ENCODE data around the gene TMEM106A.
"Not testable (repeated sequence)": the region's sequence is repeated elsewhere in the genome, so short reads cannot be mapped to it uniquely, and the experiment has no call there.

The TMEM106A gene

DNA sequence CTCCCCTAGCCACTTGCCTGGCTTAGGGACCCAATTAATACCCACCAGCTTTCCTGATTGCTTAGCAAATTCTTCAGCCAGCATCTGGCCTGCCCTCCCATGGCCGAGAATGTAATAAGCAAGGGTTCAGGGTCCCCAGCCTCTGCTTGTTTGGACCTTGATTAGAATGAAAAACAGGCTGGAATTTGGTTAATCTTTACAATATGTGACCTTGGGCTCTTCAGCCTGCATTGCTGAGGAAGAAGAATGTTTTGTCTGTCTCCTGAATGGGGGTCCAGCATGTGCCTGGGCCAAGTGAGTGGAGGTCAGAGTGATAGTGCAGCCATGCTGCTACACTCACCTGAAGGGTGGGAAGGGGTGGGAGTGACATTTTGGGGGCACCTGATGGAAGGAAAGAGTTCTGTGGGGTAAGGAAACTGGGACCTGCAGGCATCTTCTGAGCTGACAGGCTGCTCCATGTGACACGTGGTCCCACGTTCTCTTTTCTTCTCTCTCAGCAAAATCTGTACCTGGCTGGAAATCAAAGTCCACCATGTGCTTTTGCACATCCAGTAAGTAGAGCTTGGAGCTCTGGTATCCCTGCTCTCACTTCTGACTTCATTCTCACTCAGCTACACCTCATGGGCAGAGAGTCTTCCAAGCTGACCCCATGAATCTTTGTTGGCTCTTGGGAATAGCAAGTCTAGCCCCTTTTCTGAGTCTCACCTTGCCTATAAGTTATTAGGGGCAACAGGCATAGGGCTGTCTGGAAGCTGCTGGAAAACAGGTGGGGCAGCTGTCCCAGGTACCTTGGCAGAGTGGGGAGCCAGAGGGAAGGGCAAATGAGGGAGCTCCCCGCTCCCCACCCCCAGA lies 5.3 kb downstream of the TMEM106A start:
- no peak for DNase-seq

DNA sequence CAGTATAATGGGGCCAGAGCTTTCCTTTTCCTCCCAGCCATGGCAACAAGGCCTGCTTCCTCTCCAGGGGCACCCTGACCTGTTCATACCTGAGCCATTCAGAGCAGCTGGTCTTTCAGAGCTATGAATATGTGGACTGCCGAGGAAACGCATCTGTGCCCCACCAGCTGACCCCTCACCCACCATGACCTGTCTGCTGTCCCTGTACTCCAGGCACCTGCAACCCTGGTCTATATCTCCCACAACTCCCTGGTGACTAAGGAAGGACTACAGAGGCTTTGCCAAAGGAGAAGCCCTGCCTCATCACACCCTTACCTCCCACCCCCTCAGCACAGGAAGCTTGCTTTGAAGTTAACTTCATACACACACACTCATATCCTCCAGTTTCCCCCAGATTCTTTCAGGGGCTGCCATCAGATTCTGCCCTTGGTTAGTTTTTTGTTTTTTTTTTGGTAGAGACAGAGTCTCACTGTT lies 6.0 kb downstream of the TMEM106A start:
- DNase-seq = peak; percentile 18

DNA sequence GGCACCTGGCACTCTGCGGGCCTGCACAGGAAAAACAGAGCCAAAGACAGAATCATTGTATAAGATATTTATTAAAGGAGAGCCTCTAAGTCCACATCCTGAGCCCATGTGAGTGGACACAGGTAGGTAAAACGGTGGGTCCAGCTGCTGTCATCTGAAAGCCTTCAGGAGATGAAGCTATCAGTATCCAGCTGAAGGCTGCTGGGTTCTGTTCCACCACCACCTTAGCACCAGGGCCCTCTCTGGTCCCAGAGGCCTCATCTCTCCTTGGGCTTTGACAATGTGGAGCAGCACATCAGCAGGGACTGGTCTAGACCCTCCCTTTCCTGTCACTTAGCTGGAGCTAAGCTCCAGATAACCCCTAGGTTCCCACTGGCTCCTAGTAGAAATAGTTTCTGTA lies 7.3 kb downstream of the TMEM106A start:
- DNase-seq = no peak

DNA sequence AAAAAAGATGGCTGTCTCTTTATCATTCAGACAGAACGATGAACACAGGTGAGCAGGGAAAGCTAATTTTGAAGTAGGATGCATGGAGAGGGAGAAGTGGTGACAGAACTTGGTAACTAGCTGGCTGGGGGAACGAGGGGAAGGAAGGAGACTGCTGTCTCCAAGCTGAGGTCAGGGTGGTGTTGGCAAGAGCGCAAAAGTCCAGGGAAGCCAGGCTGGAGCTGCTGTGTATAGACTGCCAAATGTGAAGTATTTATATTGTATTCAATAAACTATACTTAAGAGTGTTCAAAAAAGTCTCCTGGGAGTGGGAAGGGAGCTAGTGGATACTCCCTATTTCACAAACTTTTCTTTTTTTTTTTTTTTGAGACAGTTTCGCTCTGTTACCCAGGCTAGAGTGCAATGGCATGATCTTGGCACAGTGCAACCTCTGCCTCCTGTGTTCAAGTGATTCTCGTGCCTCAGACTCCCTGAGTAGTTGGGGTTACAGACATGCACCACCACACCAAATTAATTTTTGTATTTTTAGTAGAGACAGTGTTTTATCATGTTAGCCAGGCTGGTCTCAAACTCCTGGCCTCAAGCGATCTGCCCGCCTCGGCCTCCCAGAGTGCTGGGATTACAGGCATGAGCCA lies 8.2 kb downstream of the TMEM106A start:
- DNase-seq = no peak

DNA sequence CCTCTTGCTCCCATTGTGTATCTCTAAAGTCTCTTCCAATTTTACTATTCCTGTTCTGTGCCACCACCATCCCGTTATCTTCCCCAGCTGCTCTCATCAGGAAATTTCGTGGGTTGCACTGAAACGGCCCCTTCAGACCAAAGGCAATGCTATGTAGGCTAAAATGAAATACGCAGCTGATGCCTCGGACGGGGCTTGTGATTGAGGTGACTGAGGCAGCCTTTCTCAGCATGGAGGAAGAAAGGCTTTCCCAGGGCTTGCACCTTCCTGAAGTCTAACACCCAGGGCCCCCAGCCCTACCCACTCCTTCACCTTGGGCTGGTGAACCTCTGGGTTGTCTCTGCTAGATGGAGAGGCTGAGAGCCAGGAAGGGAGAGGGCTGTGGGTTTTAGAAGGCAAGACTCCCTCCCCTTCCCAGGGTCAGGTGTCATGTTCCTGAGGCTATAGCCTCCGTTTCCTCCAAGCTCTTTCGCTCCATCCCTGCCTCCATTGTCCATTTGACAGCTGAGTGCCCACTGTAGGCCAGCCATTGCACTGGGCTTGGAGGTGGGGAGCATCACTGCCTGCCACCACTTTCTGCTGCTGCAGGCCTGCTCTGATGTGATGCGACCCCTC lies 8.9 kb downstream of the TMEM106A start:
- DNase-seq = no peak

DNA sequence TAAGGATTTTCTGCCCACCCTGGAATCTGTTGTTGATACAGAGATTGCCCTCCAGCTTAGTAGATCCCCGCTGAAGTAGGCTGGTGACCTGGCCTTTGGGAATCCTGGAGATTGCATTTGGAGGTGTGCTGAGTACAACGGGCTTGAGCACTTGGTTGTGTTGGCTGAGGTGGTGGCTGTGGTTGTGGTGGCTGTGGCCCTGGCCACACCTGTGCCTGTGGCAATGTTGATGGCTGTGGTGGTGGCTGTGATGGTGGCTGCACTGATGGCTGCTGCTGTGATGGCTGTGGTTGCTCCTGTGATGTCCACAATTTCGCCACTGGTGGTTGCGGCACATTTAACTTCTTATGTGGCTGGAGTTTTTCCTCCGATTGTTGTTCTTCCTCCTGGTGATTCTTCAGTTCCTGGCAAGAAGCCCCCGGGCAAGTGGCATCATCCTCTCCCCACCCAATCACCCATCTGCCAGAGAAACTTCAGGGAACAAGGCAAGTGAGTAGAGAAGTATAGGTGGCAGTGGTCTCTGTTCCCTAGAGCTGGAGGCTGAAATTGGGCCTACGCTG lies 12.6 kb downstream of the TMEM106A start:
- no peak for DNase-seq

DNA sequence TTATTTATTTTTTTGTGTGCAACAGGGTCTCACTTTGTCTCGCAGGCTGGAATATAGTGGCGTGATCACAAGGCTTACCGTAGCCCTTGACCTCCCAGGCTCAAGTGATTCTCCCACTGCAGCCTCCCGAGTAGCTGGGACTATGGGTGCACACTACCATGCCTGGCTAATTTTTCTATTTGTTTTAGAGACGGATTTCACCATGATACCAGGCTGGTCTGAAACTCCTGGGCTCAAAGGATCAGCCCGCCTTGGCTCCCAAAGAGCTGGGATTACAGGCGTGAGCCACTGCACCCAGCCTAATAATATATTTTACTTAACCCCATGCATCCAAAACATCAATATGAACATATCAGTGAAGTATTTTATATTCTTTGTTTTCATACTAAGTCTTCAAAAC lies 14.7 kb downstream of the TMEM106A start:
- DNase-seq = no peak

DNA sequence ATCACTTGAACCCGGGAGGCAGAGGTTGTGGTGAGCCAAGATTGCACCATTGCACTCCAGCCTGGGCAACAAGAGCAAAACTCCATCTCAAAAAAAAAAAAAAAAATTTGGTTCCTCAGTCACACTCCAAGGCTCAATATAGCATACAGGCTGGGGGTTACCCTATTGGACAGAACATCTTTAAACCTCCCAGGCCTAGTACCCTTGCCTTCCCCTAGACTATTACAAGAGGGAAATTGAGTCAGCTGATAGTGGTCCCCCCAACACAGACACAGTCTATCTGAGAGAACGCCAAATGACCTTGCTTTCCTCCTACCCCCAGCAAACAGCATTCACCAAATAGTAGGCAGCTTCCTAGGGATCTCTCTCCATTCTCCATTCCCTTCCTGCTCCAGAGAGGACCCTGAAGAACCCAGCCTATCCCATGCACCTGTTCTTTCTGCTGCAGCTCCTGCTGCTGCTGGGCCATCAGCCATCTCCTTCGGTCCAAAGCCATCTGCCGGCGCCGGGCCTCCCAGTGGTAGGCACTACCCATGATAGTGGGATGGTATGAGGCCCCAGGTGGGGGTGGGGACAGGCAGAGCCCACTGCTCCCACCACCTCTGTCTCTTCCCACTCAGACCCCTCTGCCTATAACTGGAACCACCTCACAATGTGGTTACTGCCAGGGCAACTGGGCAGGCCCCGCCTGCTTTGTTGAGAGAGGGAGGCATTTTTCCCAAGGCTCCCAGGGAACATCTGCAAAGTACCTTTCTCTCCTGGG lies 16.5 kb downstream of the TMEM106A start, which contains the start of gene CCDC200:
CCDC200 (minus strand) TSS at position 604 of the 763 bp plus-strand sequence; CDS start at position 535, 69 bp downstream.
- not testable (repeated sequence) for DNase-seq

DNA sequence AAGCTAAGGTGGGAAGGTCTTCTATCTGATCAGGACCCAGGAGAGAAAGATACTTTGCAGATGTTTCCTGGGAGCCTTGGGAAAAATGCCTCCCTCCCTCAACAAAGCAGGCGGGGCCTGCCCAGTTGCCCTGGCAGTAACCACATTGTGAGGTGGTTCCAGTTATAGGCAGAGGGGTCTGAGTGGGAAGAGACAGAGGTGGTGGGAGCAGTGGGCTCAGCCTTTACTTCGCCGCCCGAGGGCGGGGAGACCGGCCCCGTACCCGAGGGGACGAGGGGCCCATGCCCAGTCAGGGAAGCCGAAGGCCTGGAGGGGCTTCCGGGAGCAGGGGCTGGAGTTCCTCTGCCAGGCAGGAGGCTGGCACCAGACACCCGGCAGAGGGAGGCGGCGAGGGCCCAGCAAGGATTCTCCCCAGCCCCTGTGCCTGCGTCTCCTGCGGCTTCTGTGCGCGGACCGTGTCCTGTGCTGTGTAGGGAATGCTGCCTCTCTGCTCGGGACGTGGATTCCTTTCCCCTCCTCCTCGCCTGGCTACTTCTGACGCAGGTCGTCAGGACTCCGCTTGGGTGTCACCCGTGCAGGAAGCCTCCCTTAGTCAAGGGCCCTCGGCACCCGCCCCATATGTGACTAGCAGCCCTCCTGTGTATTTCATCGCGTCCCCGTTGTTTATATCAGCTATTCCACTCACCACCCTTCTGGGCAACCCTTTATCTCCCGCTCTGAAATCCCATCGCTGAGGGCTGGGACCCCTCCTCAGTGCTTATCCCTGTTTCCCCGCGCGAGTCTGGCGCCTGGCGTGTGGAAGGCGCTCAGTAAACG lies 19.7 kb downstream of the TMEM106A start:
- not testable (repeated sequence) for DNase-seq

DNA sequence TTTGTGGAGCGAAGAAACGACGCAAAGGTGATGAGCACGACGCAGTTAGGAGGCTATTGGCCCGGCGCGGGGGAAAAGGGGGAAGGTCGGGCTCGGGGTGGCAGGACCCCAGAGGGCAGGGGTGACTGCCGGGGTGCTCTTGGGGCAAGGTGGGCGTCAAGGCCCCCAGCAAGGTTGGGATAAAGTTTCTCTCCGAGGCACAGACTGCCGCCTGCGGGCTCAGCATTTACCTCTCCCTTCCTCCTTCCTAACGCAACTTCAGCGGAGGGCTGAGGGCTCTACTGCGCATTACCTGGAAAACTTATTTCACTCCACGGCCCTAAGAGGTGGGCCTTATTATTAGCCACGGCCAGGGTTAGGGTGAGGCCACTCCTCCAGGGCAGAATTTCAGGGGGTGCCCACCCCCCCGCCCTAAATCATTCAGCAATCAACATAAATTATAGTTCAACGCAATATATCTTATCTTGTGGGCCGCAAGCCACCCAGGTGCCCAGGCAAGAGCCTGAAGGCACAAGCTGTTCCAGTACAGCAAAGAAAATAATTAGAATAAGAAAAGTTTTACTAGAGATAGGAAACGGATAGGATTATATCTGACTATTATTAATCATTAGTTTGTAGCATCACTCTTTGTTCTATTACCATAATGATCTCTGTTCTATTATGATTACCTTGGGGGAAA lies 20.5 kb downstream of the TMEM106A start:
- not testable (repeated sequence) for DNase-seq

DNA sequence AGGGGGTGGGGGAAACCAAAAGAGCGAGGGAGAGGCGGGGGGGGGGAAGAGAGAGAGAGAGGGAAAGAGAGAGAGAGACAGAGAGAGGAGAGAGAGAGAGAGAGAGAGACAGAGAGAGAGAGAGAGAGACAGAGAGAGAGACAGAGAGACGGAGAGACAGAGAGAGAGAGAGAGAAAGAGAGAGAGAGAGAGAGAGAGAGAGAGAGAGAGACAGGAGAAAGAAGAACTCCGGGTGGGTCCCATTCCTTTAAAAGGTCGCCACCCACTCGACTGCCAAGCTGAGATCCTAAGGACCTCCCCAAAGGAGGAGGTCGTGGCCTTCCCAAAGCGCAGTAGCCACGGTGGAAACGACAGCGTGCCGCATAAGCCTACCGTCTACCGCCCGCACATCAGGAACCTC lies 21.6 kb downstream of the TMEM106A start:
- DNase-seq = not testable (repeated sequence)

DNA sequence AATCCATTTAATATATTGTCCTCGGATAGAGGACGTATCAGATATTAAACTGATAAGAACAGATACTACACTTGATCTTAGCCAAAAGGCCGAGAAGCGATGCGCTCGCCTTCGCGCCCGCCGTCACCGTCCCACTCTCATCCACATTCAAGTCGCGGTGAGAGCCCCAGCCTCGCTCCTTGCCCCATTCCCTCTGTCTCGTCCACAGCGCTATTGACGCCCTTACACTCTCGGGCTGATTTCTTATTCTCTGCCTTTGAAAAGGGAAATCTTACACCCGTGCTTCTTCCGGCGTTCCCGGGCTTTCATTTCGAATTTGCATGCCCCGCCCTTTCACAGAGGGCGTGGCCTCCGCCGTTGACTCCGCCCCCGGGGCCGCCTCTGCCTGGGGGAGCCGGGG lies 22.2 kb downstream of the TMEM106A start, which contains the start of gene RNU2-1:
RNU2-1 (minus strand) TSS at position 101 of the 400 bp plus-strand sequence.
- DNase-seq = not testable (repeated sequence)

DNA sequence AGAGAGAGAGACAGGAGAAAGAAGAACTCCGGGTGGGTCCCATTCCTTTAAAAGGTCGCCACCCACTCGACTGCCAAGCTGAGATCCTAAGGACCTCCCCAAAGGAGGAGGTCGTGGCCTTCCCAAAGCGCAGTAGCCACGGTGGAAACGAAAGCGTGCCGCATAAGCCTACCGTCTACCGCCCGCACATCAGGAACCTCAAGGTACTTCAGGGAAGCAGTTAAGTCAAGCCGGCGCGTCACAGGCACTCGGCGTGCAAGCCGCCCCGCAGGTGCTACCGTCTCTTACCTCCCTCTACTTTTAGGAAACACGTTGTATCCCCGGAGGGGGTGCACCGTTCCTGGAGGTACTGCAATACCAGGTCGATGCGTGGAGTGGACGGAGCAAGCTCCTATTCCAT lies 27.9 kb downstream of the TMEM106A start:
- not testable (repeated sequence) for DNase-seq

DNA sequence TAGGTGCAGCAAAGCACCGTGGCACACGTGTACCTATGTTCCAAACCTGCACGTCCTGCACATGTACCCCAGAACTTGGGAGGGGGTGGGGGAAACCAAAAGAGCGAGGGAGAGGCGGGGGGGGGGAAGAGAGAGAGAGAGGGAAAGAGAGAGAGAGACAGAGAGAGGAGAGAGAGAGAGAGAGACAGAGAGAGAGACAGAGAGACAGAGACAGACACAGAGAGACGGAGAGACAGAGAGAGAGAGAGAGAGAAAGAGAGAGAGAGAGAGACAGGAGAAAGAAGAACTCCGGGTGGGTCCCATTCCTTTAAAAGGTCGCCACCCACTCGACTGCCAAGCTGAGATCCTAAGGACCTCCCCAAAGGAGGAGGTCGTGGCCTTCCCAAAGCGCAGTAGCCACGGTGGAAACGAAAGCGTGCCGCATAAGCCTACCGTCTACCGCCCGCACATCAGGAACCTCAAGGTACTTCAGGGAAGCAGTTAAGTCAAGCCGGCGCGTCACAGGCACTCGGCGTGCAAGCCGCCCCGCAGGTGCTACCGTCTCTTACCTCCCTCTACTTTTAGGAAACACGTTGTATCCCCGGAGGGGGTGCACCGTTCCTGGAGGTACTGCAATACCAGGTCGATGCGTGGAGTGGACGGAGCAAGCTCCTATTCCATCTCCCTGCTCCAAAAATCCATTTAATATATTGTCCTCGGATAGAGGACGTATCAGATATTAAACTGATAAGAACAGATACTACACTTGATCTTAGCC lies 29.1 kb downstream of the TMEM106A start:
- not testable (repeated sequence) for DNase-seq

DNA sequence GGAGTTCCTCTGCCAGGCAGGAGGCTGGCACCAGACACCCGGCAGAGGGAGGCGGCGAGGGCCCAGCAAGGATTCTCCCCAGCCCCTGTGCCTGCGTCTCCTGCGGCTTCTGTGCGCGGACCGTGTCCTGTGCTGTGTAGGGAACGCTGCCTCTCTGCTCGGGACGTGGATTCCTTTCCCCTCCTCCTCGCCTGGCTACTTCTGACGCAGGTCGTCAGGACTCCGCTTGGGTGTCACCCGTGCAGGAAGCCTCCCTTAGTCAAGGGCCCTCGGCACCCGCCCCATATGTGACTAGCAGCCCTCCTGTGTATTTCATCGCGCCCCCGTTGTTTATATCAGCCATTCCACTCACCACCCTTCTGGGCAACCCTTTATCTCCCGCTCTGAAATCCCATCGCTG lies 34.8 kb downstream of the TMEM106A start:
- not testable (repeated sequence) for DNase-seq

Data from activated T-cell treated with anti-CD3 and anti-CD28 coated beads for 4 hours (primary cell).